Brain microvascular endothelial cell (primary cell): ENCODE results near the gene TASOR2.

ENCODE experiments used
- DNase-seq: peaks from one replicate; pipeline ENCODE4 v3.0.0-alpha.2; 2020
- H3K27ac ChIP-seq: fragments of 250-450 bp; sonication (Bioruptor Pico); 2 replicates; pipeline ENCODE4 v1.5.1; 2020; ENCODE audit warnings: mild to moderate bottlenecking, moderate library complexity
- H3K27me3 ChIP-seq: fragments of 250-450 bp; sonication (Bioruptor Pico); replicated peaks from 2 replicates; pipeline ENCODE4 v1.5.1; 2020; ENCODE audit warnings: mild to moderate bottlenecking
- H3K36me3 ChIP-seq: fragments of 250-450 bp; sonication (Bioruptor Pico); replicated peaks from 2 replicates; pipeline ENCODE4 v1.5.1; 2020; ENCODE audit warnings: mild to moderate bottlenecking
- H3K4me3 ChIP-seq: 2 replicates; pipeline ENCODE4 v1.5.1; 2011; ENCODE audit warnings: low read depth, mild to moderate bottlenecking, control low read depth, low read length, moderate library complexity
- in situ Hi-C: cut with HindIII; loops from 2 replicates; pipeline ENCODE4 v1.10.0; 2017; ENCODE audit warnings: low sequenced_read_pairs, low pct_ligation_motif_present
- TF ChIP-seq, protein P1 (sequence below): IDR thresholded peaks from 2 replicates; pipeline ENCODE4 v1.5.1; 2011; ENCODE audit warnings: low read depth, mild to moderate bottlenecking, moderate library complexity, low read length, control low read depth, inconsistent platforms; ENCODE audit errors: missing control alignments

TASOR2 gene

DNA sequence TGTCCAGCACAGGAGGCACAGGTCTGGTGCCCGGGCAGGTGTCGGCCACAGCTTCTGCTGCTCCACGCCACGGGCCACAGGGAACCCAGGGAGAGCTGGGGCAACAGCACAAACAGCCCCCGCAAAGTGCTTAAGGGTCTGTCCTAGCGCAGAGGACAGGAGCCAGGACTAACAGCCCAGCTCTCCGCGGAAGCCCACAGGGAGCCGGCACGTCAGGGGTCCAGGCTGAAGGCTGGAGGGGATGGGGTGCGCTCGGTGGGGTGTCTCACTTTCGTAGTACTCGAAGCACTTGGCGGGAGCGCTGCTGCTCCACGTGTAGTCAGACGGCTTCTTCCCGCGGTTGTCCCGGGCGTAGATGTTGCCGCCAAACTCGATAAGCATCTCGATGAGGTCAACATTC, 43.1 kb upstream of the TASOR2 start:
- in situ Hi-C loops: no loop called here
- no peaks in the 10 kb centered on the region for H3K36me3 ChIP-seq

DNA sequence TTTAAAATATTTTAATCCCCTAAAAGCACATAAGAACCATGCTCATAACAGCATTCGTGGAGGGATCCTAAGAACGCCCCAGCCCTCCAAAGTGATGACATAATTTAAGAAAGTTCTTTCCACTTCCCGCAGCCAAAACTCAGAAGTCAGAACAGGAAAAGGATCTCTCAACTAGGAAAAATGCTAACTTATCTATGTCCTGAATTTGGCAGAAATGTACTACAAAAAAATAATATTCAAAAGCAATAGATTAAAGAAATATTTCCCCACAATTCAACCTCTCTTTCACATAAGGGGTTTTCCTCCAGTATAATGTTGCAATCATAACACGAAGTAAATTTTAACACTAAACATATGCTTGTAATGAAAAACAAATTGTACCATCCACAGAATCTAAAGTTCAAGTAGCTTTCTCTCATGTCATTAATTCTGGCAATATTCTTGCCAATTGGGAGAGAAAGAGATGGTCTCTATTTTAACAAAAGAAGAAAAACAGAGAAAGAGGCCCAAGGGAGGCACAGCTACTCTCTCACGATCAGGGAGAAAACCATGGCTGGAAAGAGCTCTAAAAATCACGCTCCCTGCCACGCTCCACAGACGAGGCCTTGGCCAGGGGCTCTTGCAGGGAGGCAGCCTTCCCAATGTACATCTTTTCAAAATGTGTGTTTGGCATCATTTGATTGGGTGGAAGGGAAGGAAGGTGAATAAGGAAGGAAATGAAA, 41.1 kb upstream of the TASOR2 start:
- Histone ChIP-seq H3K27ac (no peak overlapping the region), H3K4me3 (no peak overlapping the region), H3K27me3 (no peaks in the 10 kb centered on the region), H3K36me3 (no peaks in the 10 kb centered on the region)
- in situ Hi-C loops: no loop called here
- TF ChIP-seq, protein P1, sequence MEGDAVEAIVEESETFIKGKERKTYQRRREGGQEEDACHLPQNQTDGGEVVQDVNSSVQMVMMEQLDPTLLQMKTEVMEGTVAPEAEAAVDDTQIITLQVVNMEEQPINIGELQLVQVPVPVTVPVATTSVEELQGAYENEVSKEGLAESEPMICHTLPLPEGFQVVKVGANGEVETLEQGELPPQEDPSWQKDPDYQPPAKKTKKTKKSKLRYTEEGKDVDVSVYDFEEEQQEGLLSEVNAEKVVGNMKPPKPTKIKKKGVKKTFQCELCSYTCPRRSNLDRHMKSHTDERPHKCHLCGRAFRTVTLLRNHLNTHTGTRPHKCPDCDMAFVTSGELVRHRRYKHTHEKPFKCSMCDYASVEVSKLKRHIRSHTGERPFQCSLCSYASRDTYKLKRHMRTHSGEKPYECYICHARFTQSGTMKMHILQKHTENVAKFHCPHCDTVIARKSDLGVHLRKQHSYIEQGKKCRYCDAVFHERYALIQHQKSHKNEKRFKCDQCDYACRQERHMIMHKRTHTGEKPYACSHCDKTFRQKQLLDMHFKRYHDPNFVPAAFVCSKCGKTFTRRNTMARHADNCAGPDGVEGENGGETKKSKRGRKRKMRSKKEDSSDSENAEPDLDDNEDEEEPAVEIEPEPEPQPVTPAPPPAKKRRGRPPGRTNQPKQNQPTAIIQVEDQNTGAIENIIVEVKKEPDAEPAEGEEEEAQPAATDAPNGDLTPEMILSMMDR: no peak
- no peak for DNase-seq

More for the DNA sequence above, 43.1 kb upstream of the TASOR2 start:
- H3K27me3 ChIP-seq: no peaks in the 10 kb centered on the region
- H3K27ac ChIP-seq: no peak overlapping the region
- DNase-seq: no peak
- H3K4me3 ChIP-seq: no peak overlapping the region
- TF ChIP-seq, protein P1: no peak

DNA sequence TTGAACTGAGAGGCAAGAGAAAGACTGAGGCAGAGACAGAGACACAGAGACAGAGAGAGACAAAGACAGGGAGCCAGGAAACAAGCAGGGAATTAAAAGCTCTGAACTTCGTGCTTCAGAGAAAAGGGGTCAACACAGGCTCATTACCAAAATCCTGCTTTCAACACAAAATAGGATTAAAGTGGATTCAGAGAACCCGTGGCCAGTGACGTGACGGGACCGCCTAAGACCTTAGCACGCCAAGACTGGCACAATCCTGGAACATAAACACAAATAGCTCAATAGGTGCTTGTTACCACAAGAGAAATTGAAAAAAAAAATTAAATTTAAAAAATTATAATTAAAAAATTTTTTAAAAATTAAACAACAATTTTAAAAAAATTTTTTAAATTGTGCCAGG, 39.7 kb upstream of the TASOR2 start:
- in situ Hi-C loops: no loop called here
- TF ChIP-seq, protein P1: no peak

DNA sequence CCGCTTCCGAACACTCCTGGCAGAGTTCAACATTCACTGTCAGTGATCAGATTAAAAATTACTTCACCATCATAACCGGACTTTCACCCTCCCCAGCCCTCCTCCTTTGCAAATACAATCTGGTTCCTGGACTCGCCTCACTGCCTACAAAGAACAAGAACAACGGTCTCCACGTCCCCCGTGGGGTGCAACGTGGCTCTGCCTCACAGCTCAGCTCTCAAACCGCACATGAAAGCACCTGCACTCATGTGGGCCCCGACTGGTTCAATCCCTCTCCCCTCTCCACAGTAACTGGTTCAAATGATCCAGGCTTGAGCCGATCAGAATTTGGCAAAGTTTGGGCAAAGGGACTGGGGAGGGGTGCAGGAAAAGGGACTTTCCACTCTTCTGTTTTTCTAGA, 39.3 kb upstream of the TASOR2 start:
- in situ Hi-C loops: no loop called here
- no peaks in the 10 kb centered on the region for H3K27me3 ChIP-seq
- no peak overlapping the region for H3K4me3 ChIP-seq
- TF ChIP-seq, protein P1: no peak
- no peak overlapping the region for H3K27ac ChIP-seq
- H3K36me3 ChIP-seq: no peaks in the 10 kb centered on the region
- DNase-seq: no peak

More for the DNA sequence above, 39.7 kb upstream of the TASOR2 start:
- Histone ChIP-seq H3K36me3 (no peaks in the 10 kb centered on the region), H3K27ac (no peak overlapping the region), H3K27me3 (no peaks in the 10 kb centered on the region), H3K4me3 (no peak overlapping the region)
- DNase-seq: no peak

DNA sequence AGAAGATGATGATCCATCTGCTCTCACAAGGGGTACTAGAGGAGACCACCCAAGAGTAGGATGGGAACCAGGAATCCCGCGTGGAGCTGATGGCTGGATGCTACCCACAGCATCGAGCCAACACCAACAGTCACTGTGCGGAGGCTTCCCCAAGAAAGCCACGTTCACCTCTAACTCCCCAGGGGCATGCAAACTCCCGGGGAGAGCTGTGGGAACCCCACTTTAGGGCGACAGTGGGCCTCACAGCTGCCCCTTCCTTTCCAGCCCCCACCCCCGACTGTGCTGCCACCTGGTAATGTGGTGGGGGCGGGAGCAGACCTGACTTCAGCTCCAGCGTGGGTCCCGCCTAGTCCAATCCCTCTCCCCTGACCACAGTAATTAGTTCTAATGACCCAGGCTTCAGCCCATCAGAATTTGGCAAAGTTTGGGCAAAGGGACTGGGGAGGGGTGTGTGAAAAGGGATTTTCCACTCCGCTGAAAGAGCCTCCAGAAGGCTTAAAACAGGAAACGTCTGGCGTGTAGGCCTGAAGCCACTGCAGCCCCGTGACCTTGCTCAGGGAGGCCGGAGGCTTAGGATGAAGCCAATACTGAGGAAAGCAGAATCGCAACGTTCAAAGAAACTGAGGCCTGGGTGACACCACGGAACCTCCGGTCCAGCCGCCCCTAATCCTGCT, 38.6 kb upstream of the TASOR2 start:
- no peak for DNase-seq
- TF ChIP-seq, protein P1: no peak
- H3K4me3 ChIP-seq: no peak overlapping the region
- in situ Hi-C loops: no loop called here
- H3K27ac ChIP-seq: no peak overlapping the region
- H3K27me3 ChIP-seq: no peaks in the 10 kb centered on the region
- H3K36me3 ChIP-seq: no peaks in the 10 kb centered on the region
